Endothelial cell of umbilical vein (primary cell): Measurements from ENCODE around the gene DIP2A. TPM values are rescaled to one million over a fixed set of nuclear protein-coding genes. Genes with fewer than 3 reads are reported as not detected.

Source experiments
- BruUV-seq: library from RNA; stranded (reverse); fragments of 400-500 nt; replicated peaks from 2 replicates; lab custom pipeline; 2021; lab: Mats Ljungman, UMichigan
- CTCF ChIA-PET: fragments of 300-600, 350-600 bp; sonication (Branson Sonifier 250); formaldehyde crosslinking; loops from one replicate; lab custom pipeline; 2021; ENCODE audit warnings: antibody characterized with exemption, inconsistent platforms; lab: Charles Lee
- POLR2A ChIA-PET: fragments of 300-600, 350-600 bp; sonication (Branson Sonifier 250); formaldehyde crosslinking; loops from one replicate; lab custom pipeline; 2021; ENCODE audit warnings: antibody characterized with exemption, inconsistent platforms; lab: Charles Lee
- DNase-seq: peaks from one replicate; pipeline ENCODE4 v3.0.0-alpha.2; 2011; ENCODE audit warnings: low read depth, low spot score
- FAIRE-seq: peaks from 2 replicates; lab custom pipeline; 2011; peaks lifted over from hg19 to GRCh38; lab: Jason Lieb, UNC
- H2AFZ ChIP-seq: 2 replicates; pipeline ENCODE4 v1.6.0; 2012; ENCODE audit warnings: low read depth, low read length, control low read depth, inconsistent platforms
- H3K27ac ChIP-seq: 2 replicates; pipeline ENCODE4 v1.5.1; 2011; ENCODE audit warnings: low read depth, mild to moderate bottlenecking, control low read depth, low read length, moderate library complexity; ENCODE audit not compliant: insufficient read depth
- H3K27me3 ChIP-seq, 2 experiments: 2 replicates each; pipeline versions ENCODE4 v1.6.0 to v1.6.1; 2011; ENCODE audit warnings: low read length in 2 of 2, mixed read lengths in 1 of 2; ENCODE audit not compliant: control insufficient read depth in 2 of 2, insufficient read depth in 2 of 2
- H3K36me3 ChIP-seq, 2 experiments: 2 replicates in 1 of 2; 3 replicates in 1 of 2; pipeline ENCODE4 v1.5.1; 2011; ENCODE audit warnings: low read length in 2 of 2, mild to moderate bottlenecking in 1 of 2, moderate library complexity in 1 of 2; ENCODE audit not compliant: control insufficient read depth in 2 of 2, insufficient read depth in 2 of 2; ENCODE audit errors: extremely low read depth in 1 of 2
- H3K4me1 ChIP-seq: 3 replicates; pipeline ENCODE4 v1.5.1; 2011; ENCODE audit warnings: mild to moderate bottlenecking, low read length; ENCODE audit not compliant: control insufficient read depth, insufficient read depth; ENCODE audit errors: extremely low read depth
- H3K4me2 ChIP-seq: 2 replicates; pipeline ENCODE4 v1.6.1; 2011; ENCODE audit warnings: low read length, control low read depth, mixed read lengths; ENCODE audit not compliant: insufficient read depth
- H3K4me3 ChIP-seq, 3 experiments: fragments of 200-600 bp in 1 of 3; sonication (generic), shearing (Covaris generic) in 1 of 3; replicated peaks in 1 of 3; 2 replicates each; pipeline ENCODE4 v1.5.1; 2011 to 2016; ENCODE audit warnings: control low read depth in 3 of 3, low read length in 3 of 3, mild to moderate bottlenecking in 2 of 3, inconsistent platforms in 1 of 3, low read depth in 1 of 3, moderate library complexity in 1 of 3; ENCODE audit not compliant: insufficient read depth in 1 of 3
- H3K79me2 ChIP-seq: 2 replicates; pipeline ENCODE4 v1.6.0; 2012; ENCODE audit warnings: low read length, inconsistent platforms; ENCODE audit not compliant: control insufficient read depth, insufficient read depth
- H3K9ac ChIP-seq: replicated peaks from 2 replicates; pipeline ENCODE3; 2011; ENCODE audit warnings: low read length, control low read depth; ENCODE audit not compliant: insufficient read depth; ENCODE audit errors: extremely low read depth
- H3K9me1 ChIP-seq: replicated peaks from 3 replicates; pipeline ENCODE4 v1.6.0; 2011; ENCODE audit warnings: mild to moderate bottlenecking, low read length; ENCODE audit not compliant: control insufficient read depth, insufficient read depth; ENCODE audit errors: extremely low read depth
- H3K9me3 ChIP-seq: replicated peaks from 2 replicates; pipeline ENCODE4 v1.5.1; 2012; ENCODE audit warnings: low read length, inconsistent platforms; ENCODE audit not compliant: control insufficient read depth, insufficient read depth
- H4K20me1 ChIP-seq: replicated peaks from 2 replicates; pipeline ENCODE3; 2011; ENCODE audit warnings: mild to moderate bottlenecking, low read length; ENCODE audit not compliant: control insufficient read depth, insufficient read depth; ENCODE audit errors: extremely low read depth
- EZH2 ChIP-seq: IDR thresholded peaks from 2 replicates; pipeline ENCODE4 v1.6.1; 2012; ENCODE audit warnings: borderline replicate concordance, low read depth, mild to moderate bottlenecking, moderate library complexity, low read length, inconsistent platforms; ENCODE audit not compliant: severe bottlenecking
- FOS ChIP-seq: IDR thresholded peaks from 2 replicates; pipeline ENCODE4 v1.6.1; 2011; ENCODE audit warnings: mild to moderate bottlenecking, low read length, moderate library complexity, borderline replicate concordance; ENCODE audit not compliant: insufficient read depth
- GATA2 ChIP-seq: IDR thresholded peaks from 2 replicates; pipeline ENCODE4 v1.7.0; 2011; ENCODE audit warnings: low read depth, mild to moderate bottlenecking, moderate library complexity, mixed read lengths, low read length; ENCODE audit not compliant: insufficient read length, insufficient read depth
- JUN ChIP-seq: IDR thresholded peaks from 2 replicates; pipeline ENCODE4 v1.6.1; 2011; ENCODE audit warnings: borderline replicate concordance, low read depth; ENCODE audit not compliant: insufficient read length, insufficient read depth
- MYC ChIP-seq: IDR thresholded peaks from one replicate; pipeline ENCODE4 v1.6.1; 2011; ENCODE audit warnings: mild to moderate bottlenecking, low read depth, low read length
- POLR2A ChIP-seq: IDR thresholded peaks from 2 replicates; pipeline ENCODE4 v1.6.1; 2012; ENCODE audit warnings: low read depth, mild to moderate bottlenecking, control low read depth, low read length
- POLR2AphosphoS5 ChIP-seq: IDR thresholded peaks from 2 replicates; pipeline ENCODE4 v1.6.1; 2012; ENCODE audit warnings: low read depth, mild to moderate bottlenecking, control low read depth, low read length, moderate library complexity; ENCODE audit not compliant: insufficient read depth
- dilution Hi-C: fragments of 300-500 bp; cut with MboI; formaldehyde crosslinking; loops from one replicate; pipeline ENCODE4 v1.15.0; 2019; ENCODE audit warnings: low sequenced_read_pairs; ENCODE audit not compliant: extremely low pct_ligation_motif_present
- intact Hi-C: fragments of 100-400 bp; cut with micrococcal nuclease; formaldehyde crosslinking; loops from one replicate; pipeline ENCODE4 v1.10.0; 2022
- polyA plus RNA-seq, 4 experiments: library from polyadenylated mRNA; depleted of rRNA in 3 of 4; stranded (reverse) in 3 of 4; unstranded in 1 of 4; fragments of >200 nt; gene quantifications; 2 replicates each; pipeline versions ENCODE4 v1.2.1 to v1.2.3, GENCODE V29; 2011 to 2012; ENCODE audit warnings: missing spikeins in 1 of 4
- total RNA-seq: library from RNA; stranded (reverse); gene quantifications from 2 replicates; pipeline ENCODE4 v1.2.3, GENCODE V29; 2021
- TF ChIP-seq, protein P1 (sequence below): IDR thresholded peaks from 2 replicates; pipeline ENCODE4 v1.6.1; 2011; ENCODE audit not compliant: insufficient read depth, insufficient read length
- TF ChIP-seq, protein P2 (sequence below), 2 donors: IDR thresholded peaks; 1 replicate in 1 of 2; 2 replicates in 1 of 2; pipeline ENCODE4 v1.5.1; 2011; ENCODE audit warnings: low read length in 2 of 2, mild to moderate bottlenecking in 2 of 2, moderate library complexity in 2 of 2, control low read depth in 1 of 2, inconsistent platforms in 1 of 2, low read depth in 1 of 2; ENCODE audit not compliant: insufficient read depth in 1 of 2; ENCODE audit errors: extremely low read depth in 1 of 2

The DIP2A gene
- total and polyA plus RNA-seq, 2 donors (not counting 3 experiments of a cell fraction or from before 2014, with no cell fraction given) = 34.5 to 62.1 TPM

DNA sequence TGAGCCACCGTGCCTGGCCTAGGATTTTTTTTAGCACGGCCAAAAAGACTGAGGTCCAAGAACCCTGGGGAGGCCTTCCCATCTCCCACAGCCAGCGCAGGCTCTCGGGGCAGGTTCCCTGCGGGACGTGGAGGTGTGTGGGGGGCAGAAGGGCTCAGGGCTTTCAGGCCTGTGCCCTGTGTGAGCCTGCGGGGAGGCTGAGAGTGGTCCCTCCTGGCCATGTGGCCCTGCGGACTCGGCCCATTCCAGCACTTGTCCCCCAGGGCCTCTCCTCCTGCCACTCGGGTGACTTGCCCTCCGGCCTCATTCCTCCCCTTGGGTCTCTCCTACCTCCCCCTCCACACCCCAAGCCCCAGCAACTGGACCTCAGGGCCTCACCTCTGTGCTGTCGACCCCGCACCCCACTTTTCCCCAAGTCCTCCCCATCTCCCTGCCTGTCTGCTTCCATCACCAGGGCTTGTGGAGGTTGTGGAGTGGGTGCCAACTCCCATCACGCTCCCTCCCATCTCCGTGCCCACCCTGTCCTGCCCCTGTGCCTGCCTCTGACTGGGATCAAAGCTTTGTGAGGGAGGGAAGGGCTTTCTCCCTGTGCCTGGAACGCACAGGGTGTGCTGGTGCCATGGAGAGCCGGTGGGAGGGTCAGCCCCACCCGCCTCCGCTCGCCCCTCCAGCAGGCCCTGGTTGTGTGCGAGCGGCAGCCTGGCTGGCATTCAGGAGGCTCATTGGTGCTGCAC lies 32.2 kb upstream of the DIP2A start:
- Histone ChIP-seq H3K79me2 (no peaks in the 10 kb centered on the region), H3K4me1 (no peaks in the 10 kb centered on the region), H3K27me3 (no peaks in the 10 kb centered on the region), H4K20me1 (no peaks in the 10 kb centered on the region), H3K36me3 (peaks cover 5 to 26% of the 10 kb centered on the region in 2 experiments), H3K27ac (no peak overlapping the region), H3K9me1 (no peaks in the 10 kb centered on the region), H3K4me3 (no peak overlapping the region), H3K9ac (no peak overlapping the region), H3K4me2 (no peak overlapping the region), H3K9me3 (no peaks in the 10 kb centered on the region), H2AFZ (no peak overlapping the region)
- BruUV-seq = no TSS peak
- POLR2A ChIA-PET = no interaction called here
- intact Hi-C loops (no loop called here), dilution Hi-C loops (no loop called here)
- CTCF ChIA-PET = no interaction called here
- TF ChIP-seq POLR2AphosphoS5 = no peak
- TF ChIP-seq, protein P1, sequence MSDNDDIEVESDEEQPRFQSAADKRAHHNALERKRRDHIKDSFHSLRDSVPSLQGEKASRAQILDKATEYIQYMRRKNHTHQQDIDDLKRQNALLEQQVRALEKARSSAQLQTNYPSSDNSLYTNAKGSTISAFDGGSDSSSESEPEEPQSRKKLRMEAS = no peak
- TF ChIP-seq FOS = no peak
- TF ChIP-seq POLR2A = no peak
- no peak for TF ChIP-seq EZH2
- no peak for DNase-seq
- no peak for FAIRE-seq

DNA sequence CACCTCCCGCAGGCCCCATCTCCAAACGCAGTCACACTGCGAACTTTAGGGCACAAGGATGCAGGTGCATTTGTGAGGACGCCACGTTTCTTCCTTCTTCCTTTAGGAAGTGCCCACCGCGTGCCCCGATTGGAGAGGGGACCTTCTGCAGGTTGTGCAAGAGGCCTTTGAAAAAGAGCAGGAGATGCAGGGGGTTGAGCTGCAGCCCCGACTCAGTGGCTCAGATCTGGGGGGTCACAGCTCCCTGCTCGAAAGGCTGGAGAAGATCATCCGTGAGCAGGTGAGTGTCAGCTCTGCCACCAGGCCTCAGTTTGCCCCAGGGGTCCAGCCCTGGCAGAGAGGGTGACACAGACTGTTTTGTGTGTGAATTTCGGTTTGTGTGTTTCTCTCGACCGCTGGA lies 31.2 kb upstream of the DIP2A start:
- H3K36me3 ChIP-seq = peaks cover 3 to 35% of the 10 kb centered on the region in 2 experiments
- BruUV-seq = no TSS peak
- H4K20me1 ChIP-seq = no peaks in the 10 kb centered on the region
- intact Hi-C loops = no loop called here
- no peak overlapping the region for H3K9ac ChIP-seq
- H3K79me2 ChIP-seq = no peaks in the 10 kb centered on the region
- H3K4me2 ChIP-seq = no peak overlapping the region
- ChIA-PET POLR2A (no interaction called here), CTCF (no interaction called here)
- dilution Hi-C loops = no loop called here
- TF ChIP-seq JUN (no peak), GATA2 (no peak), FOS (no peak), POLR2AphosphoS5 (no peak), MYC (no peak), POLR2A (no peak), EZH2 (no peak)
- TF ChIP-seq, protein P2, sequence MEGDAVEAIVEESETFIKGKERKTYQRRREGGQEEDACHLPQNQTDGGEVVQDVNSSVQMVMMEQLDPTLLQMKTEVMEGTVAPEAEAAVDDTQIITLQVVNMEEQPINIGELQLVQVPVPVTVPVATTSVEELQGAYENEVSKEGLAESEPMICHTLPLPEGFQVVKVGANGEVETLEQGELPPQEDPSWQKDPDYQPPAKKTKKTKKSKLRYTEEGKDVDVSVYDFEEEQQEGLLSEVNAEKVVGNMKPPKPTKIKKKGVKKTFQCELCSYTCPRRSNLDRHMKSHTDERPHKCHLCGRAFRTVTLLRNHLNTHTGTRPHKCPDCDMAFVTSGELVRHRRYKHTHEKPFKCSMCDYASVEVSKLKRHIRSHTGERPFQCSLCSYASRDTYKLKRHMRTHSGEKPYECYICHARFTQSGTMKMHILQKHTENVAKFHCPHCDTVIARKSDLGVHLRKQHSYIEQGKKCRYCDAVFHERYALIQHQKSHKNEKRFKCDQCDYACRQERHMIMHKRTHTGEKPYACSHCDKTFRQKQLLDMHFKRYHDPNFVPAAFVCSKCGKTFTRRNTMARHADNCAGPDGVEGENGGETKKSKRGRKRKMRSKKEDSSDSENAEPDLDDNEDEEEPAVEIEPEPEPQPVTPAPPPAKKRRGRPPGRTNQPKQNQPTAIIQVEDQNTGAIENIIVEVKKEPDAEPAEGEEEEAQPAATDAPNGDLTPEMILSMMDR (IDR thresholded peaks at IDR 0.05; ENCODE audit: extremely low read depth in 1 of 2, insufficient read depth in 1 of 2, low read depth in 1 of 2, low read length in 2 of 2) = no peak
- TF ChIP-seq, protein P1 = no peak
- H3K4me1 ChIP-seq = no peaks in the 10 kb centered on the region
- no peak overlapping the region for H3K27ac ChIP-seq
- FAIRE-seq (no peak), DNase-seq (no peak)
- no peak overlapping the region for H3K4me3 ChIP-seq
- no peaks in the 10 kb centered on the region for H3K9me3 ChIP-seq
- no peak overlapping the region for H2AFZ ChIP-seq
- no peaks in the 10 kb centered on the region for H3K27me3 ChIP-seq
- no peaks in the 10 kb centered on the region for H3K9me1 ChIP-seq
